G401.6 (cell line): ENCODE data around the gene CARMIL3.

Source experiments
- FAIRE-seq: peaks from 2 replicates; lab custom pipeline; 2012; peaks lifted over from hg19 to GRCh38; lab: Jason Lieb, UNC

Gene CARMIL3

DNA sequence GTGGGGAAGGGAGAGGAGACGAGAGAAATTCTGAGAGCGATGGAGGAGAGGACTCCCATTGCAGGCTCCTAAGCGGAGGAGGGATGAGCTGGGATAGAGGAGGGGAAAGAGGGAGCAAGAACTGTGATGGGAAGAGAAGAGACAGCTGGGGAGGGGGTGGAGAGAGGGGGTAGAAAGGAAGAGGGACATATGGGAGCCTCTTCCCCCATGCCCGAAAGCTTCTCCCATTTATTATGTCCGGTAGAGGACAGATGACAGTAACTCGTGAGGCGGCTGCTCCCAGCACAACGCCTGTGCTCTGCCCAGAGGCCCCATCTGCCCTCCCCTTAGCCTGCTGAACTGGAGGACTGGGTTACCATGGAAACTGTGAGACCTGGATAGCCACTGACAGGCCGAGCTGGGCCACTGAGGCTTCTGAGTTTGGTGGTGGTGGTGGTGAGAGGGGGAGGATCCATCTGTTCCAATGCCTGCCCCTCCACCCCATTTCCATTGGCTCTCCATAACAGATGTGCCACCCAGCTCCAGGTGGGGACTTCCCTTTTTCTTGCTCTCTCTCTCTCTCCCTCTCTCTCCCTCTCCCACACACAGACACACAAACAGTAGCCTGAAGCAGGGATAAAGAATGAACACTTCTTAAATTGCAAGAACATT is 27.8 kb downstream of the CARMIL3 start:
- no peak for FAIRE-seq

DNA sequence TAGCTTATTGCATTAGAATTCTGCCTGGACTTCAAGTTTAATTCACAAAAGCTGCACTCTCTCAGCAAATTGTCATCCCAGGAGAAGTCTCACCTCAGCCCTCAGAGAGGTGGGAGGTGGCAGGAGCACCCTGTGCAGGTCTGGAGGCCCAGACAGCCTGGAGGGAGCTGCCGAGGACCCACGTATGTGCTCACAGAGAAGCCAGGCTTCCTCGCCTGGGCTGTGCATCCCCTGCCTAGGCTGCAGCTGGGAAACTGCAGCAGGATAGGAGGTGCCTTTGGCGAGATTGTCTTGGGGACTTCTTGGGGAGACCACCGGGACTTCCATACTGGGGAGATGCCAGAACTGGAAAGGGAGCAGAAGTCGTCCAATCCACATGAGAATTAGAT is 28.3 kb downstream of the CARMIL3 start:
- FAIRE-seq, result no peak

- FAIRE-seq, result peak; percentile 3
Observed at GRCh38 chr14:24080888-24081738, 29.3 kb downstream of the CARMIL3 start.

- FAIRE-seq, result no peak
Observed at GRCh38 chr14:24081739-24082211, 30.0 kb downstream of the CARMIL3 start.

GRCh38 chr14:24082411-24083080 is 30.7 kb downstream of the CARMIL3 start:
- FAIRE-seq, result no peak

DNA sequence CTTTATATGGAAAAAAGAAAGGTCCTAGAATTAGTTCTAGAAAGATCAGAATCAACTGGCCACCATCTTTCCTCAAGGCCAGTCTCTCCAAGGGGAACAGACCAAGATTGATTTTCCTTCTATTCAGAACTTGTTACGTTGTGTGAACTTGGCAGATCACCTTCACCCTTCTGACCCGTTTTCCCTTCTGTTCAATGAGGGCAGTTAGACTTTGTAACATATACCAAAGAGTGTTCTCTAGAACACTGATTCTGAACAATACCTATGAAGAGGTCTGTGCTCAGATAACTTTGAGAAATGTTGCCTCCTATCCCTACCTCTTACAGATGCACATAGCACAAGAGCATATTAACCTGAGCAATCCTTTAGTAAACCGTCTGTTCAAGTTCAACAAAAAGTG is 31.7 kb downstream of the CARMIL3 start:
- FAIRE-seq, result no peak

- no peak for FAIRE-seq
Observed at GRCh38 chr14:24084440-24084839, 32.6 kb downstream of the CARMIL3 start.

DNA sequence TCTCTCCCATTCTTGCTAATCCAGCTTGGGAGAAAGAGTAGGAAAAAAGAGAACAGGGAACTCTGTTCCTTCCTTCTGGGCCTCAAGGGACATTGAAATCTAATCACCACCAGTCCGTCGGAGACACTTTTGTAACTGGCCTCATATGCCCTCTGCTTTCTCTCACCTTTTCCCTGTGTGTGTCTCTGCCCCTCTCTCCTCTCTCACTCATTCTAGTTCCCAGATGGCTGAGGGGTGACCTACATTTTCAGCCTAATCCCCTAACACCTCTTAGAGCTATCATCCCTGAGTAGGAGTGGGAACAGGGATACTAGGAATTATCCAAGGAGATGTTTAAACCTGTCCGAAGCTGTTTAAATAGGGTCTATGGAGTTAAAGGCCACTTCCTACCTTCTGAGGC is 33.4 kb downstream of the CARMIL3 start:
- FAIRE-seq, result no peak

DNA sequence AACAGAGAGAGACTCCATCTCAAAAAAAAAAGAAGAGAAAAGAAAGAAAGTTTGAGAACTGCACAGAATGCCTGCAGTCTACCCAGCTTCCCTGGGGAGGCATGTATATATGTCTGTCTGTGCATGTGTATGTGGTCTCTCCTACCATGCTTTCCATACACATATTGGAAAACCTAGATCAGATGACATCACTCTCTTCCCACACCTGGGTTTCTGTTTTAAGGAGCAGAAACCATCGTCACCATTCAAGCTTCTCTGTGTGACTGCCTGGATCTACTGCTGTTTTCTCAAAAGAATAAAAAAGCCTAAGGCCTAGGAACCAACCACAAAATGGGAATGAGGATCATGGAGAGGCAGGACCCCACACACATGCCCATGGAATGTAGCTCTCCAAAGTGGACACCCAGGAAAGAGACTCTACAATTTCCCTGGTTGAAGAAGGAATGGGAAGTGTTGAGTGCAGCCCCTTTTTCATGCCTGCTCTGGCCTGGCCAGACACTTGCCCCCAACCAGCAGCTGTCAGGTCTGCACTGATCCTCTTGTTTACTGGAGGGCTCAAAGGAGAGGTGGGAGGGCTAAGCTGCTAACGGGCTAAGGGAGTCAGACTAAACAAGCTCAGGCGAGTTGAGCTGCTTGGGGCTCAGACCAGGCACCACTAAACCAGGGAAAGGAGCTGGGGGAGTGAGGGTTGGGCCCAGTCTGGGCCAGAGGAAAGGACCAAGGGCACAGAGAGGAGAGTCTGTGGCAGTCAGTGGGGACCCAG is 34.6 kb downstream of the CARMIL3 start:
- no peak for FAIRE-seq

DNA sequence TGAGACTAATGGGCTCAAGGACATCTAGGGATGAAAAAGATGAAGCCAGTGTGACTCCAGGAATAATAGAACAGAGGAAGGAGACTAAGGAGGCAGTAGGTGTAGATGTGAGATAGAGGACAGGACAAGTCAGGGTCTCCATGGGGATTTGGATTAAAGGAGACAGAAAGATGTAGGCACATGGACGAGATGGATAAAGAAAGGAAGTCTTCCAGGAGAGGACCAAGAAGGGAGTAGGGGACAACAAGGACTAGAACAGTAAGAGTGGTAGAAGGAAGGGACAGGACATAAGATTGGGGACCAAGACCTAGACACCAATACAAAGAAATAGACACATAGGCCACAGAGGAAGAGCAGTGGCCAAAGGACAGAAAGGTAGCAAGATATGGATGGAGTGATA is 35.2 kb downstream of the CARMIL3 start:
- FAIRE-seq, result no peak

- FAIRE-seq, result no peak
Observed at GRCh38 chr14:24088095-24088494, 36.3 kb downstream of the CARMIL3 start.

- no peak for FAIRE-seq
Observed at GRCh38 chr14:24089890-24090289, 38.1 kb downstream of the CARMIL3 start.

GRCh38 chr14:24092110-24092504 is 40.3 kb downstream of the CARMIL3 start:
- no peak for FAIRE-seq

DNA sequence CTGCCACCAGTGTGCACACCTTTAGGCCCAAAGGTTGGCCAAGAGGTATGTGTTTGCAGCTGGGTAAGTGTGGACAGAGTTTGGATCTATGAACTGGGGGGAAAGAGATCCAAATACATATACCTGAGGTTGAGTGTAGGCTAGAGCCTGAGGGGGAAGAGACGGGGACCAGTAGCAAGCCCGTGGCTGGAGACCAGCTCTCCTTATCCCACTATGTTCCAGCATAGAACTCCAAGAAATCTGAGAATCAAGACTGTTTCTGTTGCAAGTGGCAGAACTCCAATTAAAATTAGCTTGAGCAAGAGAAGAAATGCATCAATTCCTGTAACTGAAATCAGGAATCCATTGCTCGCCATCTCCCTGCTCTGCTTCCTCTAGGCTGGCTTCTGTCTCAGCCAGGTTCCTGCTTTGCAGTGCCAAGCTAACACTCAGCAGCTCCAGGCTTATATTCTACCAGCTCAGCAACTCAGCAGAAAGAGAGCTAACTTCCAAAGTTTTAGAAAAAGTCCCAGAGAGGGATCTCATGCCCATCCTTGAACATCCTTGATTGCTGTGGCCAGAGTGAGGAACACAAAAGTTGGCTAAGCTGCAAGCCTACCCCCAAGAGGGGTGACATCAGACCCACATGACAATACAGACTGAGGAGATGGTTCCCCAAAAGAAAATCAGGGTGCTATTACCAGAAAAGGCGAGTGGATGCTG is 40.8 kb downstream of the CARMIL3 start:
- no peak for FAIRE-seq

DNA sequence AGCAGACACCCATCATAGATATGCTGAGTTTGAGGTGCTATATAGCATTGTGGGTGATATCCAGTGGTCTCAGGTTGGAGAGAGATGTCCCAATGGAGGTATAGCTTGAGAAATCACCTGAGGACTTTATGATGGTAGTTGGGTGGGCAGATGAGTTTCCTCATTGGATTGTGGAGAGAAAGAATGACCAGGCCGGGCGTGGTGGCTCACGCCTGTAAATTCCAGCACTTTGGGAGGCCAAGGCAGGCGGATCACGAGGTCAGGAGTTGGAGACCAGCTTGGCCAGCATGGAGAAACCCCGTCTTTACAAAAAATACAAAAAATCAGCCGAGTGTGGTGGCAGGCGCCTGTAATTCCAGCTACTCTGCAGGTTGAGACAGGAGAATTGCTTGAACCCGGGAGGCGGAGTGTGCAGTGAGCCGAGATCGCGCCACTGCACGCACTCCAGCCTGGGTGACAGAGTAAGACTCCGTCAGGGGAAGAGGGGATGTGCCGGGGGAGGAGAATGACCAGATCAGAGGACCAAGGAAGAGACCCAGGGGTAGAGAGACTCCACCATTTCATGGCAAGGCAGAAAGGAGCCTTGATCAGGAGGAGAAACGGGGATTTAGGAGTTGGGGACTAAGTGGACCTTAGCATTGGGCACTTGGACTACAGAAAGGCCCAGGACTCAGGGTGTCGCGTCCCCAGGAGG is 41.5 kb downstream of the CARMIL3 start:
- FAIRE-seq, result no peak

DNA sequence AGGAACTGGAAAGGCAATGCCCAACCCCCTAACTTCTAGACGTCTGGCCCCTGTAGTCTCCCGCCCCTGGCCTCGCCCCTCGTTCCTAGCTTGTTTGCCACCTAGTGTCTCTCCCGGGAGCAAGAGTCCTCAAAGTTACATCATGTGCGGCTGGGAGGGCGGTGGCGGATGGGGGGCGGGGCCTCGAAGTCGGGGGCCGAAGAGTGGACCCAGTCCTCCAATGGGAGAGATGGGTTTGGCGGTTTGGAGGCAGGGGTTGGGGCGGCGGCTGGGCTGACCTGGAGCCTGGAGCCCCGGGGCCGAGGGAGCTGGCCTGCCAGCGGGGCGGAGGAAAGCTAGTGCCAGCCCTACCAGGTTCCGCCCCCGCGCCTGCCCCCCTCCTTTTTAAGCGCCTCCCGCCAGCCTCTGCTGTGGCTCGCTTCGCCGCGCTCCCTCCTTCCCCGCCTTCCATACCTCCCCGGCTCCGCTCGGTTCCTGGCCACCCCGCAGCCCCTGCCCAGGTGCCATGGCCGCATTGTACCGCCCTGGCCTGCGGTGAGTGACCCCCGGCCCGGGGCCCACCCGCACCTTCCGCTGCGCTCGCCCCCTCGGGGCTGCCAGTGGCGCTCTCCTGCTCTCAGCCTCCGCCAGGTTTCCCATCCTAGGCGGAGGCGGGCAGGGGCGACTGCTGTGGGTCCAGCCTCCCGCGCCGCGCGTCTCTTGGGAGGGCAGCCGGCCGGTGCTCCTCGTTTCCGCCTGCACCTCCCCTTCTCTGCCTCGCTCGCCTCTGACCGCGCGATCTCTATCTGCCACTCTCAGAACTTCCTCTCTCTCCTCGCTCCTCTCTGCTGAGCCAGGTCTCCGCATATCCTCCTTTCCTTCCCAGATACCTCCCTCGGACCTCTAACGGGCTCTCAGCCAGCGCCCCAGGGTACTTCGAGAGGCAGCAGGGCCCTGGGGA is 42.4 kb downstream of the CARMIL3 start, which contains the start of gene PCK2:
Gene PCK2, plus strand, starts transcription at position 411 of the 940 bp plus-strand sequence. Its CDS starts 95 bp downstream, at position 506.
- FAIRE-seq, result peak; percentile 89

- FAIRE-seq, result no peak
Observed at GRCh38 chr14:24094841-24095270, 43.0 kb downstream of the CARMIL3 start.

DNA sequence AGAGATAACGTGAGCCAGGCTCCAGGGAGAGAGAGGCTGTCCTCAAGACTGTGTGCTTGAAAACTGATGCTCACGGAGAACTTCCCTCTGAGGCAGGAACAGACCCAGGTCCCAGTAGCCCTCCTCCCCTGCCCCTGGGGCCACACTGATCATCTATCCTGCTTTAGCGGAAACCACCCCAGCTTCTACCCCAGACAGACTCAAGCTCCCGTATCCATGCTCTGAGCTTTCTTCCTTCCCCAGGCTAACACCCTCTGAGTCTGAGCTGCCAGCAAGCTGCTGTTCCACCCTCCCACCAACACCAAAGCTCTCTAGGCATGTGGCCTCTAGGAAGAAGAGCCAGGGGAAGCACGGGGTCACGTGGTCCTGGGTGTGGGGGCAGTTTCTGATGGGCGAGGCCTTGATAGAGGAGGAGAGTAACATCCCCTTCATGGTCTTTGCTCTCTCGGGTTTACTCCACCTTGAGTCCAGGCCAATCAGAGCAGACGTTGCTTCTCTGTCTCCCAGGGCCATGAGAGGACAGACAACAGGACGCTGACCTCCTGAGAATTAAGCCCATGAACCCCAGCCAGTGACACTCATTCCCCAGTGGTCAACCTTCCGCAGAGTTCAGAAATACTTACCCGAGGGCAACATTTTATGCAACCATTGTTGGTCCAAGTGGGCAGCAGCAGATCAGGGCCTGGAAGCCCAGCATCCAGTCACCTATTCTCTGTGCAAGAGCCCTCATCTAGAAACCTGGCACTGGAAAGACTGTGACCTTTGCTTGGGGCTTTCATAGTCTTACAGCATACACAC is 43.7 kb downstream of the CARMIL3 start:
- FAIRE-seq, result no peak
